ENCODE results near the gene ZNF521.

Gene ZNF521

GRCh38 chr18:25335062-25335461 lies 16.9 kb downstream of the ZNF521 start:
- no peak for DNase-seq

GRCh38 chr18:25334588-25334987 lies 17.4 kb downstream of the ZNF521 start:
- no peak for DNase-seq

- DNase-seq, result no peak
Observed at GRCh38 chr18:25332002-25332401, 20.0 kb downstream of the ZNF521 start.

GRCh38 chr18:25329783-25330182 lies 22.2 kb downstream of the ZNF521 start:
- DNase-seq, result no peak

- DNase-seq, result no peak
Observed at GRCh38 chr18:25327584-25327983, 24.4 kb downstream of the ZNF521 start.

GRCh38 chr18:25326361-25326952 lies 25.5 kb downstream of the ZNF521 start:
- no peak for DNase-seq

GRCh38 chr18:25322806-25323205 lies 29.2 kb downstream of the ZNF521 start:
- no peak for DNase-seq

GRCh38 chr18:25316381-25317018 lies 35.5 kb downstream of the ZNF521 start:
- DNase-seq, result no peak

GRCh38 chr18:25314838-25315190 lies 37.2 kb downstream of the ZNF521 start:
- no peak for DNase-seq

GRCh38 chr18:25314151-25314837 lies 37.7 kb downstream of the ZNF521 start:
- no peak for DNase-seq

- DNase-seq, result no peak
Observed at GRCh38 chr18:25313268-25313667, 38.7 kb downstream of the ZNF521 start.

- DNase-seq, result peak in 1 of 2 donors; percentile 34
Observed at GRCh38 chr18:25310045-25310444, 41.9 kb downstream of the ZNF521 start.

GRCh38 chr18:25308381-25308780 lies 43.6 kb downstream of the ZNF521 start:
- no peak for DNase-seq

- DNase-seq, result no peak
Observed at GRCh38 chr18:25307192-25307591, 44.8 kb downstream of the ZNF521 start.

- DNase-seq, result no peak
Observed at GRCh38 chr18:25306671-25307070, 45.3 kb downstream of the ZNF521 start.

- no peak for DNase-seq
Observed at GRCh38 chr18:25305584-25305983, 46.4 kb downstream of the ZNF521 start.

- DNase-seq, result no peak
Observed at GRCh38 chr18:25300492-25300891, 51.5 kb downstream of the ZNF521 start.

GRCh38 chr18:25299426-25300300 lies 52.3 kb downstream of the ZNF521 start:
- peak; percentile 65 to 73 for DNase-seq

- peak; percentile 32 to 46 for DNase-seq
Observed at GRCh38 chr18:25298853-25299274, 53.1 kb downstream of the ZNF521 start.

GRCh38 chr18:25295624-25296138 lies 56.3 kb downstream of the ZNF521 start:
- no peak for DNase-seq

GRCh38 chr18:25291150-25291549 lies 60.8 kb downstream of the ZNF521 start:
- DNase-seq, result no peak

GRCh38 chr18:25289001-25289631 lies 62.9 kb downstream of the ZNF521 start:
- no peak for DNase-seq
